GM12892 (cell line): ENCODE results near the gene EXOC7.

Experiments
- DNase-seq: peaks from one replicate; pipeline ENCODE4 v3.0.0; 2011; ENCODE audit not compliant: insufficient read length
- FAIRE-seq: peaks from 2 replicates; lab custom pipeline; 2011; peaks lifted over from hg19 to GRCh38; lab: Jason Lieb, UNC
- POLR2A ChIP-seq: IDR thresholded peaks from 2 replicates; pipeline ENCODE4 v1.6.1; 2011; ENCODE audit warnings: low read depth, low read length, control low read depth
- POLR2AphosphoS5 ChIP-seq: IDR thresholded peaks from 2 replicates; pipeline ENCODE4 v1.6.1; 2011; ENCODE audit warnings: low read depth, low read length, control low read depth
- TAF1 ChIP-seq: IDR thresholded peaks from 2 replicates; pipeline ENCODE4 v1.6.1; 2011; ENCODE audit warnings: low read depth, mild to moderate bottlenecking, control low read depth, low read length, borderline replicate concordance

Gene EXOC7

GRCh38 chr17:76104896-76105231 is 1.3 kb upstream of the EXOC7 start:
- TF ChIP-seq TAF1 (no peak), POLR2A (no peak), POLR2AphosphoS5 (no peak)
- FAIRE-seq (no peak), DNase-seq (no peak)

DNA sequence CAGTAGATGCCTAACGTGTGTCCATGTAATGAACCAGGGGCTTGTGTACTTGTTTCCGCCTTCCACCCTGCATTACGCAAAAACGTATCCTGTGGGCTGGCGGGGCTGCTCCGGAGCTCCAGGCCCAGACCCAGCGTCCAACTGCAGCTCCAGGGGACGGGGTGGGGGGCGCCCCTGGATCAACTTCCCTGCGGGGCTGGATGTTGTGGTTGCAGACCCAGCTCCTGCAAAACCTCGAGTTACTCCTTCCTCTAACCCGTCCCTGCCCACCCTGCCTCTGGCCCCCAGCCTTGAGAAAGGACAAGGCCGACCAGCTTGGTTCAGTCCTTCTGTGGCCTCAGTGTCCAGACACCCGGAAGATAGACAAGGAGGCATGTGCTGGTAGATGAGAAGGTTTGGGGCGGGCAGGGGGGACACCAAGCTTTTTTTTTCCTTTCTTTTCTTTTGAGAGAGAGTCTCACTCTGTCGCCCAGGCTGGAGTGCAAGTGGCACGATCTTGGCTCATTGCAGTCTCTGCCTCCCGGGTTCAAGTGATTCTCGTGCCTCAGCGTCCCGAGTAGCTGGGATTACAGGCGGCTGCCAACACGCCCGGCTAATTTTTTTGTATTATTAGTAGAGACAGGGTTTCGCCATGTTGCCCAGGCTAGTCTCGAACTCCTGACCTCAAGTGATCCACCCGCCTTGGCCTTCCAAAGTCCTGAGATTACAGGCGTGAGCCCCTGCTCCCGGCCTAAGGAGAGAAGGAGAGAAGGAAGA is 731 bp upstream of the EXOC7 start:
- FAIRE-seq (no peak), DNase-seq (no peak)
- no peak for TF ChIP-seq POLR2AphosphoS5
- TF ChIP-seq POLR2A: no peak
- no peak for TF ChIP-seq TAF1

GRCh38 chr17:76102944-76103273 is 678 bp downstream of the EXOC7 start:
- no peak for DNase-seq
- FAIRE-seq: no peak
- TF ChIP-seq POLR2A (no peak), TAF1 (no peak), POLR2AphosphoS5 (no peak)

GRCh38 chr17:76097716-76098295 is 5.8 kb downstream of the EXOC7 start:
- TF ChIP-seq POLR2AphosphoS5 (no peak), TAF1 (no peak), POLR2A (no peak)
- FAIRE-seq: no peak
- peak; percentile 4 for DNase-seq

- FAIRE-seq (no peak), DNase-seq (no peak)
- TF ChIP-seq TAF1 (no peak), POLR2AphosphoS5 (no peak), POLR2A (no peak)
These were observed 7.6 kb downstream of the EXOC7 start for GRCh38 chr17:76095943-76096342.

- TF ChIP-seq POLR2A (no peak), POLR2AphosphoS5 (no peak), TAF1 (no peak)
- no peak for DNase-seq
- FAIRE-seq: no peak
These were observed 9.5 kb downstream of the EXOC7 start for GRCh38 chr17:76094046-76094445.

- FAIRE-seq (no peak), DNase-seq (peak; percentile 12)
- no peak for TF ChIP-seq TAF1
- no peak for TF ChIP-seq POLR2AphosphoS5
- no peak for TF ChIP-seq POLR2A
These were observed 10.8 kb downstream of the EXOC7 start for GRCh38 chr17:76092526-76093413.

DNA sequence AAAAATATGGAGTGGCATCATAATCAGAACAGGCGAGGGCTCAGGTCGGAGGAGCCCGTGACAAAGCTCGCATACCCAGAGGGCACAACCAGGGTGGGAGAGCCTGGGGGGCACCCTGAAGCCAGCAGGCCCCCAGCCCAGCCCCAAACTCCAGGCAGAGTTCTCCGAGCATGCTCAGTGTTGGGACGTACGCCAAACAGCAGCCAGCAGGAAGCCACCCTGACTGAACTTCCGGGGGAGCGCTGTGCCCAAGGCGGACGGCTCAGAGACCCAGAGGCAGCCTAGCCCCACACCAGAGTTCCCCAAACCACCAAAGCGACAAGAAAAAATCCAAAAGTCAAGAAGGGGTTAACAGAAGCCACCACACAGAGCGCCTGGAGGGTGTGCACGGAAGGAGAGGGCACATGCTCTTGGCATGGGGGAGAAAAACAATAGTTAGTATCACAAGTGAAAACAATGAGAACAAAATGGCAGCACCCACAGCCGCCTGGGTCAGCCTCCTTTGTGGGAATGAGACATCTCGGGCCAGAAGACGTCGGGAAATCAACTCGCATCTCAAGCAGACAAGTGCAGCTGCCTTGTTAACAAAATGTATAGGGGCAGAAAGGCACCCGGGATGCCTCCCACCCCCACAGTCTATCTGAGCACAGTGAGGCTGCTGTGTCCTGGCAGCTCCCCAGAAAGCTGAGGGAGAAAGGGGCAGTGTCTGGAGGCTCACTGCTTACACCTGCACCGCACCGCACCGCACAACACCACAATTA is 11.9 kb downstream of the EXOC7 start:
- TF ChIP-seq POLR2A (no peak), POLR2AphosphoS5 (no peak), TAF1 (no peak)
- peak; percentile 6 for DNase-seq
- FAIRE-seq: no peak

- FAIRE-seq: no peak
- DNase-seq: peak; percentile 13
- TF ChIP-seq TAF1 (no peak), POLR2AphosphoS5 (no peak), POLR2A (no peak)
These were observed 13.0 kb downstream of the EXOC7 start for GRCh38 chr17:76090517-76091129.

DNA sequence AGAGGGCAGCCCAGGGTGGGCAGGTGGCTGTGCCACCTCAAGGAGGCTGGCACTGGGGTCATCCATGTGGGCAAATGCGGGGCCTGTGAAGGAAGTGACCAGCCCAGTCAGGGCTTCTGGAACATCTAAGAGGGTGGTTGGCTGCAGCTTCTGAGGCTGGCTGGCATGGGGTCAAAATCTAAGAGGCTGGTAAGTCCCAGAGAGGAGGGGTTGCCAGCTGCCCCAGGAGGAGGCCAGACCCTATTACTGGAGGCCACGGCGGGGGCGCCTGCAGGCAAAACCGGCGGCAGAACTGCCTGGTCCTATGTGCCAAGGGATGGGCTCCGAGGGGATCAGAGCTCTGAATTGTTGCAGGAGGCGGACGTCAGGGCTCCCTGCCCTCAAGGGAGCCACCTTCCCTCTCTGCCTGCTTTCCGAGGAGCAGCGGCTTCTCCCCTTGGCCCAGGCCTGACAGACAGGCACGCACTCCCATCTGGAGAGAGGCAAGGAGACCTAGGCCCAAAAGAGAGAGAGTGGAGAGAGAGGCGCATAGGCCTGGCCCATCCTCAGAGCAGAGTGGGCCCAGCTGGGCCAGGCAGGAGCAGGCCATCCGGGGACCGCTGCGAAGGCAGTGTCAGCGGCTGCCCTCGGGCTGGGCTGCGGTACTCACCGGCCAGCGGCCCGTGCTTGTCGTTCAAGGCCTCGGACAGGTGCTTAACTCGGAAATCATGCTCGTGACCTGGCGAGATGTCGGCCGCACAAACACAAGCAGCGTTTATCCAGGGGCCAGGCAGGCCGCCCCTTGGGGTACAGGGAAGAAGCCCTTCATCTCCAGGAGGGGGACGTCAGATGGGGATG is 13.7 kb downstream of the EXOC7 start:
- FAIRE-seq (no peak), DNase-seq (no peak)
- TF ChIP-seq POLR2A: no peak
- no peak for TF ChIP-seq POLR2AphosphoS5
- TF ChIP-seq TAF1: no peak
